ENCODE measurements around the gene GPAM. TPM values are rescaled to one million over a fixed set of nuclear protein-coding genes. Genes with fewer than 3 reads are reported as not detected.

Gene GPAM
- total and polyA plus RNA-seq, 2 donors from 2014 or later = 4.0 to 9.9 TPM

DNA sequence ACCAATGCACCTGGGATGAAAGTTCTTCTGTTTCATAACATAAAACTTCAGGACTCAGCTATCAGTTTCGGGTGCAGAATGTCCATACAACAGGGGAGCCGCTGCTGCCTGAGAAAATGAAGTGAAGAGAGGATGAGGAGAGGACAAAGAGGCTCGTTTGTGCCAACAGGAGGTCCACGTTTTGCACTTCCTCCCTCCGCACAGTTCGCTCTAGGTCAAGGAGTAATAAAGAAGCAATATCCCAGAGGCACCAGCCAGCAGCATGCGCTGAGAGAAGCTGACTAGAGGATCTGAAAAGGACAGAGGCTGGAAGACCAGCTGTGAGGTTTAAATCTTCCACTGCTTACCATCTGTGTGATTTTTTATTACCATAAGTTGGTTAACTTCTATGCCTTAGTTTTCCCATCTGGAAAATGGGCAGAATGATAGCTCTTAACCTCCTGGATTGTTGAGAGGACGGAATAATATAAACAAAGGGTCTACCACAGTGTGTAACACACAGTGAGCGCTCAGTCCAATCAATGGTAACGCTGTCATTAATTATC is 709 bp downstream of the GPAM start:
- H3K9me3 ChIP-seq (ENCODE audit: control insufficient read depth in 2 of 3, insufficient read depth in 1 of 3, low read length in 3 of 3) = no peaks in the 10 kb centered on the region
- peaks cover 0 to 3% (median 0%) of the 10 kb centered on the region in 3 donors for H3K36me3 ChIP-seq (ENCODE audit: control insufficient read depth in 2 of 3, insufficient read depth in 3 of 3, low read length in 3 of 3)
- no peaks in the 10 kb centered on the region for H3K27me3 ChIP-seq (ENCODE audit: control insufficient read depth, insufficient read depth, low read length)
- intact Hi-C loops (cut with DNase I) = no loop called here
- FAIRE-seq (no peak), DNase-seq (no peak)
- peaks cover 0 to 12% (median 9%) of the 10 kb centered on the region in 3 donors for H3K4me1 ChIP-seq (ENCODE audit: control insufficient read depth in 2 of 3, insufficient read depth in 2 of 3, low read depth in 1 of 3, low read length in 3 of 3)
- H3K4me3 ChIP-seq (ENCODE audit: low read length in 3 of 3) = peak overlapping the region; percentile 88 to 100 (median 99)
- TF ChIP-seq, protein P1, sequence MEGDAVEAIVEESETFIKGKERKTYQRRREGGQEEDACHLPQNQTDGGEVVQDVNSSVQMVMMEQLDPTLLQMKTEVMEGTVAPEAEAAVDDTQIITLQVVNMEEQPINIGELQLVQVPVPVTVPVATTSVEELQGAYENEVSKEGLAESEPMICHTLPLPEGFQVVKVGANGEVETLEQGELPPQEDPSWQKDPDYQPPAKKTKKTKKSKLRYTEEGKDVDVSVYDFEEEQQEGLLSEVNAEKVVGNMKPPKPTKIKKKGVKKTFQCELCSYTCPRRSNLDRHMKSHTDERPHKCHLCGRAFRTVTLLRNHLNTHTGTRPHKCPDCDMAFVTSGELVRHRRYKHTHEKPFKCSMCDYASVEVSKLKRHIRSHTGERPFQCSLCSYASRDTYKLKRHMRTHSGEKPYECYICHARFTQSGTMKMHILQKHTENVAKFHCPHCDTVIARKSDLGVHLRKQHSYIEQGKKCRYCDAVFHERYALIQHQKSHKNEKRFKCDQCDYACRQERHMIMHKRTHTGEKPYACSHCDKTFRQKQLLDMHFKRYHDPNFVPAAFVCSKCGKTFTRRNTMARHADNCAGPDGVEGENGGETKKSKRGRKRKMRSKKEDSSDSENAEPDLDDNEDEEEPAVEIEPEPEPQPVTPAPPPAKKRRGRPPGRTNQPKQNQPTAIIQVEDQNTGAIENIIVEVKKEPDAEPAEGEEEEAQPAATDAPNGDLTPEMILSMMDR (IDR thresholded peaks at IDR 0.05; ENCODE audit: borderline replicate concordance, extremely low read depth, insufficient read depth) = no peak
- H3K9ac ChIP-seq (ENCODE audit: low read length in 3 of 3) = peak overlapping the region; percentile 63 to 98 (median 83)
- no peak overlapping the region for H3K27ac ChIP-seq (ENCODE audit: low read depth in 2 of 2, low read length in 2 of 2)

DNA sequence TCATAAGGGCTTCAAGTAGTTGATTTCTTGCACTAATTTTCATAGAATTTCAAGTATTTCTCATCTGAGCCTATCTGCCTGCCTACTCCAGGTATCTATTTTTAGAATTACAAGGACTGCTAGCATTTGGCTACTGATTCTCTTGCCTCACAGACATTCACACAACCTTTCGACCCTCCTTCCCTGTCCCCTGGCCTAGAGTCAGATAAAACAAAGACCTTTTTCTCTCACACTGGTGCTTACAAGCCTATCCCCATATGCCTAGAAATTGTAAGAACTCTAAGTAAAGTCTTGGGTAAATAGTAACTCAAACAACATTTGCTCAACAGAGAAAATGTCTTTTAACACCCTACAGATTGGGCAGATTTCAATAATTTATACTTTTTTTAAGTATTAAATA is 6.3 kb downstream of the GPAM start:
- DNase-seq = no peak
- FAIRE-seq = no peak
- H3K9me3 ChIP-seq (ENCODE audit: control insufficient read depth in 2 of 3, insufficient read depth in 1 of 3, low read length in 3 of 3) = no peaks in the 10 kb centered on the region
- no peak overlapping the region for H3K27ac ChIP-seq (ENCODE audit: low read depth in 2 of 2, low read length in 2 of 2)
- no peaks in the 10 kb centered on the region for H3K27me3 ChIP-seq (ENCODE audit: control insufficient read depth, insufficient read depth, low read length)
- H3K9ac ChIP-seq (ENCODE audit: low read length in 3 of 3) = no peak overlapping the region
- intact Hi-C loops (cut with DNase I) = no loop called here
- H3K4me1 ChIP-seq (ENCODE audit: control insufficient read depth in 2 of 3, insufficient read depth in 2 of 3, low read depth in 1 of 3, low read length in 3 of 3) = no peaks in the 10 kb centered on the region
- H3K36me3 ChIP-seq (ENCODE audit: control insufficient read depth in 2 of 3, insufficient read depth in 3 of 3, low read length in 3 of 3) = peaks cover 5 to 23% (median 19%) of the 10 kb centered on the region in 3 donors
- no peak overlapping the region for H3K4me3 ChIP-seq (ENCODE audit: low read length in 3 of 3)
- TF ChIP-seq, protein P1 (IDR thresholded peaks at IDR 0.05; ENCODE audit: borderline replicate concordance, extremely low read depth, insufficient read depth) = no peak

DNA sequence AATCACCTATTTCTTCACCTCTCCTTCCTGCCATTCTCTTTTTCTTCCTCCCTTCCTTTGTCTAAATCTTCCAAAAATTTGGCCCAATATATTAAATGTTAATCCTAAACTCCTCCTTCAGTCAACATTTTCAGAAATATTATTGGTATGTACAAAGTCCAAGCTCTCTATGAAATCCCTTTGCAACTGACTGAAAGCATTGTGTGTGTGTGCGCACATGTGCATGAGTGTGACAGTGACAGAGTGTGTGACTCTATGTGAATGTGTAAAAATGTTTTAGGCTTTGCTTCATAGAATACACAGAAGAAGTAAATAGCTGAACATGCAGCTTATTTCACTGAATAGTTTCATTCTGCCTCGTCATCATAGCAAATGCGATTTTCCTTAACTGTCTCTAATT is 7.0 kb downstream of the GPAM start:
- Histone ChIP-seq H3K36me3 (ENCODE audit: control insufficient read depth in 2 of 3, insufficient read depth in 3 of 3, low read length in 3 of 3) (peaks cover 6 to 26% (median 21%) of the 10 kb centered on the region in 3 donors), H3K9ac (ENCODE audit: low read length in 3 of 3) (no peak overlapping the region), H3K27me3 (ENCODE audit: control insufficient read depth, insufficient read depth, low read length) (no peaks in the 10 kb centered on the region), H3K4me1 (ENCODE audit: control insufficient read depth in 2 of 3, insufficient read depth in 2 of 3, low read depth in 1 of 3, low read length in 3 of 3) (no peaks in the 10 kb centered on the region), H3K4me3 (ENCODE audit: low read length in 3 of 3) (no peak overlapping the region), H3K27ac (ENCODE audit: low read depth in 2 of 2, low read length in 2 of 2) (no peak overlapping the region), H3K9me3 (ENCODE audit: control insufficient read depth in 2 of 3, insufficient read depth in 1 of 3, low read length in 3 of 3) (no peaks in the 10 kb centered on the region)
- TF ChIP-seq, protein P1 (IDR thresholded peaks at IDR 0.05; ENCODE audit: borderline replicate concordance, extremely low read depth, insufficient read depth) = no peak
- DNase-seq = no peak
- intact Hi-C loops (cut with DNase I) = no loop called here
- no peak for FAIRE-seq

DNA sequence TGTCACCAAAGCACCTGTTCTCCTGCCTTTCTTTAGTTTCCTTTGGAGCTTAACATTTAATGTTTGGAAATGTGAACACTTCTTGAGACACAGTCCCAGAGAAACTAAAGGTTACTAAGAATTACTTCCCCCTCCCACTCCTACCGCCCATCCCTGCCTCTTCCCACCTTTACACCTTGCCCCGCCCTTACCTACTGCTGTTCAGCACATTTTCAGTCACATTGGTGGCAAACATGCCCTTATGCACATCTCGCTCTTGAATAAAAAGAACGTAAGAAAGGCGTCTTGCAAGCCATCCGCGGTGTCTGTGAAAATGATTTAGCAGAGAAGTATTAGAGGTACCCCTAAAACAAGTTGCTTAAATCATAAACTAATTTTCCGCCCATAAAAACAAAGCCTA is 8.2 kb downstream of the GPAM start:
- no peak overlapping the region for H3K9ac ChIP-seq (ENCODE audit: low read length in 3 of 3)
- TF ChIP-seq, protein P1 (IDR thresholded peaks at IDR 0.05; ENCODE audit: borderline replicate concordance, extremely low read depth, insufficient read depth) = no peak
- no peak overlapping the region for H3K4me3 ChIP-seq (ENCODE audit: low read length in 3 of 3)
- no peak overlapping the region for H3K27ac ChIP-seq (ENCODE audit: low read depth in 2 of 2, low read length in 2 of 2)
- H3K4me1 ChIP-seq (ENCODE audit: control insufficient read depth in 2 of 3, insufficient read depth in 2 of 3, low read depth in 1 of 3, low read length in 3 of 3) = no peaks in the 10 kb centered on the region
- H3K9me3 ChIP-seq (ENCODE audit: control insufficient read depth in 2 of 3, insufficient read depth in 1 of 3, low read length in 3 of 3) = no peaks in the 10 kb centered on the region
- DNase-seq = no peak
- FAIRE-seq = no peak
- H3K36me3 ChIP-seq (ENCODE audit: control insufficient read depth in 2 of 3, insufficient read depth in 3 of 3, low read length in 3 of 3) = peaks cover 9 to 31% (median 25%) of the 10 kb centered on the region in 3 donors
- H3K27me3 ChIP-seq (ENCODE audit: control insufficient read depth, insufficient read depth, low read length) = no peaks in the 10 kb centered on the region
- intact Hi-C loops (cut with DNase I) = no loop called here
